ENCODE results near the gene ATP8A2.
A peak's percentile ranks its signal among the peaks of the same experiment; 100 is the strongest.

Gene ATP8A2

DNA sequence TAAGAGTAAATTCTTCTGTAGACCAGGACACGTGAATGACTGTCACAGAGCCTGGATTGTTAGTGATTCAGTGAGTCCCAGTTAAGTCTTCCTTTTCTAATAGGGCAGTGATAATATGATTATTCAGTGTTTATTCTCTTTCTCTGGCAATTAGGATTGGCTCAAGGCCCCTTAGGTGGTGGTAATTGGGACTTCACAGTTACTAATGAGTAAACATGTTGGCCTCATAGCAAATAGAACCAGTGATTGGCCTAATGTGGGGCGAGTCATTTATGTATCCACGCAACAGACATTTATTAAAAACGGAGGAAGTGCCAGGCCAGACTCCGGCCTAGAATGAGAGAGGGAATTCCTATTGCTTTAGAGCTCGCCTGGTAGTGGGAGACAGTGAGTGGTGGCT is 607.6 kb downstream of the ATP8A2 start:
- no peak for DNase-seq

DNA sequence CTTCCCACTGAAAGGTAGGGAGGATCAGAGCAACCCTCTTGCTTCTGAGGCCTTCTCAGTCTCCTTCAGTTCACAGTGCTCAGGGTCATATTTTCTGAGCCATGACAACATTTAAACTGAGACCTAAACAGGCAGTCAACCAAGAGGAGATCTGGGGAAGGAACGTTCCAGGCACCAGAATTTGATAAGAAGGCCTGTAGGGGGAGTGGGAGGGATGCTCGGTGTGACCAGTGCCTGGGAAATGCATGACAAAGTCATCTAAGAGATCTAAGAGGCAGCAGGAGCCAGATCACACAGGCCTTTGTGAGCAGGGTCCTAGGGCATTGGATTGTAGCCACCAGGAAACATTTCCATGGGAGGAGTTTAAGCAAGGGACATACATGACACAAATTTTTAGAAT is 608.5 kb downstream of the ATP8A2 start:
- DNase-seq, result no peak

DNA sequence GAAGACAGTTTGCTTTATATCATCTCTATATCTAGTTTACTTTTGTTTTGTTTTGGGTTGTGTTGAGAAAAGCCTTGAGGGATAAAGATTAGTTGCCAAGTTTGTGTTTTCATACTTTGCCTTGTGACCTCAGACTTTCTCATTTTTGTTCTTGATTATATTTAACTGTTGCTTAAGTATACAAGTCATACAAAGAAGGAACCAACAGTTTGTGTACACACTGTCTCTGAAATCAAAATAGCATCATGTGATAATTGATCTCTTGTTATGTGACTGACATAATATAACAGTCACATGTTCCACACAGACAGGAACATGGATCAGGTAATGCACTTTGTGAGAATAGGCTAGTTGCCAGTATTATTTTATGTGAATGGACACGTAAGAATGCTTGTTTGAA is 609.3 kb downstream of the ATP8A2 start:
- no peak for DNase-seq

DNA sequence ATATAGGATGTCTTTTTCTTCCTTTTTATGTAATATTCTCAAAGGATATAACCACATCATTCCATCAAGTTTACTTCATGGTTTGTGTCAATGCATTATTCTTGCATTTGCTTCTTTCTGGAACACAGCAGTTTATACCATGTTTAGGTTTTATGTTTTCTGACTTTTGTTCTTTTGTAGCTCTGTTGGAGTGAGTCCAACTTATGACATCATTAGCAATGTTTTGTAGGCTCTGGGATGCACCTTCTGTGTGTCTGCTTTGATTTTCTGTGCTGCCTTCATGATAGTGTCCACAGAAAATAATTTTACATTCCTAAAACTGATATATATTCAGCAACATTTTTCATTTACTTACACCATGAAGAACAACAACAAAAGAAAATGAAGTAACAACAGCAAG is 611.1 kb downstream of the ATP8A2 start:
- DNase-seq, result peak in 1 of 6 experiments; percentile 16

DNA sequence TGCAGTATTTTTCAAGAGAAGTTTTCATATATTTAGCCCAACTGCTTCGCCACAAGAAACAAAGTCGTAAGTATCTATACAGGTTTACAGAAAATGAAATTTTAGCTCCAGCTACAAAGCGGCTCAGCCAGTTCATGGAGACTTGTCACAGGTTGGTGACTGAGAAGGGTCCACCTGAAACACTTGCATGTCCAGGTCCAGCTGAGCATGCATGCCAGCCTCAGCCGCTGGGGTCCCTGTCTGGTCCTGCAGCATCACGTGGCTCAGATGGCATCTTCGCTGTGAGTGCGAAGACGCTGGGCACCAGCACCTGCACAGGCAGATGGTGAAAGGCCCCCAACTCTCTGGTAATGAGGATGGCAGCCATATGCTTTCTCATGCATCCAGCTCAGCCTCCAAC is 616.2 kb downstream of the ATP8A2 start:
- no peak for DNase-seq

DNA sequence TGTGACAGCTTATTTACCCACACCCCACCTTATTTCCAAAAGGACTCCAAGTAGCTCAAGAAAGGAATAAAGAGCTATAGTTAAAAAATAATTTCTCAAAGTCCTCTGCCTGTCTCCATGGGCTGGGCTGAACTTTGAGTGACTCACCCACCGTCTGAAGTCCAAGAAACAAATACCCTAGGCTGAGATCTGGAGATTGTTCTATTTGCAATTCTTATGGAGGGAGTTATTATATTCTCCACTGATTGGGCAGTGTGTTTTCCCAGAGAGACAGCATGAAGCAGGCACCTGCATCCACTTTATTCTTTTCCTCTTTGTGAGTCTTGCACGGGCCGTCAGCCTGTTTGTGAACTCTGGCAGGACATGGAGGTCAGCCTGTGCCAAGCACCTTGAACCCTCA is 616.9 kb downstream of the ATP8A2 start:
- no peak for DNase-seq

DNA sequence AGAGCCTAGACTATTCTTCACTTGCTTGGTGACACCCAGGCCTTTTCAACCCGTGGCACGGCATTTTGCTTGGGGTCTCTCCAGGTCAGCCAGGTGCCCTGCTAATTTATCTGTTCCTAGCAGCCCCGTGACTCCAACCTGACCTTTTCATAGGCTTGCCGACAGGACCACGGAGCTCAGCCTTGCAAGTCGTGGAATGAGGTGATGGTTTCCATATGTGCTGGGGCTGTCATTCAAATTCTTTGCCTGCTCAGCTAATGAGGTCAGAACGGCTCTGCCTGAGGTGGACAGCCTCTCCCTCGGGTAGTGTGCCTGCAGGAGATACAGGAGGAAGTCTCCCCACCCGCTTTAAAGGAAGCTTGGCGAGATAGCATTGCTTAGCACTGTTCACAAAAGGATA is 619.0 kb downstream of the ATP8A2 start:
- no peak for DNase-seq

DNA sequence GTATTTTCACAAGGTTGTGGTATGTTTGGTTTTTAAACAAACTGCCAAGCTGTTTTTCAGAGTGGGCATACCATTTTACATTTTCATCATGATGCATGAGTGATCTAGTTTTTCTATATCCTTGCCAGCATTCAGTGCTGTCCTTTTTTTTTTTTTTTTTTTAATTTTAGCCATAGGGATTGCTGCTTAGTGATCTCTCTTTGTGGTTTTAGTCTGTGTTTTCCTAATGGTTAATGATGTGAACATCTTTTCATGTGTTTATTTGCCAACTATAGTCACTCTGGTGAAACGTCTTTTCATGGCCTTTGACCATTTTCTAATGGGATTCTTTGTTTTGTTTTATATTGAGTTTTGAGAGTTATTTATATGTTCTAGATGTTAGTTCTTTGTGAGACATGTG is 620.3 kb downstream of the ATP8A2 start:
- DNase-seq, result no peak

DNA sequence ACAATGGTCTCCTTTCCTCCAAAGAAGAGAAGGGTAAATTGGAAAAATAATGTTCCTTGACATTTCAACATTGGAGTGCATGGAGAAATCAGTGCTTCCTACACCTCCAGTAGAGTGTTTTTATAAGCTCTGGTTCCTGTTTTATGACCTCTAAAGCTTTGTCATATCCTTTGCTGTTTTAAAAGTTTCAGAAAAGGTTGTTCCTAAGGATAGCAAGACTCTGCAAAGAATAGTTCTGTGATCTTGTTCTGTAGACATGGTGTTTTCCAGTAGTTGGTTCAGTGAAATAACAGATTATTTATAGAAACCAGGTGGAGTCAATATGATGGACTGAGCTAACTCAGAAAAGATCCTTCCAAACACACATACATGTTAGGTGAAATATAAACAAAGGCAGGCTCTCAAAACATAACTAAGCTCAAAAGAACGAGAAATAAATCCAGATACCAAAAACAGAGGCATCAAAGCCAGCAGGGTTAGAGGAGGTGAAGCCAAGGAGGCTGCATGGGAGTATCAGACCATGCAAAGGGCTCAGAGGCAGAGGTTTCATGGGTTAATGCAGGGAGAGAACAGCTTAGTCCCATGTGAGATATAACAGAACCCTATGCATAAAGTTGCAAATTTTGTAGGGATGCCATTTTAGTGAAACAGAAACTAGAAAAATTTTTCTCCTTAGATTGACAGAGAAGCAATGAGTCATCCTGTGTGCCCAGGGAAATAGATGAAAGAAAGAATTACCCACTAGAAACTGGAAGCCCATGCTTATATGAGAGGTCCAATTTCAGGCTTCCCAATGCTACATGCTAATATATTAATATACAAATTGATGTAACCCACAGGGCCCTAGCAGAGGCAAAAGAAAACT is 635.7 kb downstream of the ATP8A2 start:
- DNase-seq, result no peak

DNA sequence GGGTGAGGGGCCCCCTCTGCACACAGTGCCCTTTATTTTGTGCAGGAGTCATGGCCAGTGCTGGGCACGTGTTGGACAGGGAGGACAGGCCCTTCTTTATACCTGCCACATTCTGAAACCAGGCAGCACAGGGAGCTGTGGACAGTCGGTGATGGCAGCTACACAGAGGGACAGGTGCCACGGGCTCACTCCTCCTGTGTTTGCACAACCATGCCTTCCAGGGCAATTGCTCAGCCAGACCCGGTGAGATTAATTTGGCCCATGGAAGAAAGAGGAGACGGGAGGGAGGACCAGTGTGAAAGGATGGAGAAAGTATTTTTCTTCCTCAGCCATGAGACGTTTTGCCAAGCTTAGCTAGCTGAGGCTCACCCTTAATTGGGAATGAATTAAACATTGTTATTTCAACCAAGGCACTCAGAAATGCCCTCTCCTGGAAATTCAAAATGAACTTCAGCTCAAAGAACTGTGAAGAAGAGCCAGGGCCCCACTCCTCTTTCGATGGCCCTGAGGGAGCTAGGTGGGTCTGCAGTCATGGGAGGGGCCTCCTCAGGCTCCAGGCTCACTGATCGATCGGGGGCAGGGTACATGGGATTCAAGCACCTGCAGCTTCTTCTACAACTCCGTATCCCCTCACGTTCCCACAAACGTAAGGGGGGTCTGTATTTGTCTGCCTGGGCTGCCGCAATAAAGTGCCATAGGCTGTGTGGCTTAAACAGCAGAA is 638.9 kb downstream of the ATP8A2 start:
- no peak for DNase-seq

DNA sequence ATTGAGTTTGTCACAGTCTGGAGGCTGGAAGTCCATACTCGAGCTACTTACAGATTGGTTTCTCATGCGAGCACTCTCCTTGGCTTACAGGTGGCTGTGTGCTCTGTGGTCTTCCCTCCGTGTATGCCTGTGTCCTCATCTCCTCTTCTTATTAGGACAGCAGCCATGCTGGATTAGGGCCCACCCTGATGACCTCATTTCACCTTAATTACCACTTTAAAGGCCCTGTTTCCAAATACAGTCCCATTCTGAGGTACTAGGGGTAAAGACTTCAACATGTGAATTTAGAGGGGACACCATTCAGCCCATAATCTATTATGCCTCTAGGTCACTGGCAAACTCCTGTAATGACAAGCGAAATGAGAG is 639.4 kb downstream of the ATP8A2 start:
- DNase-seq, result no peak

DNA sequence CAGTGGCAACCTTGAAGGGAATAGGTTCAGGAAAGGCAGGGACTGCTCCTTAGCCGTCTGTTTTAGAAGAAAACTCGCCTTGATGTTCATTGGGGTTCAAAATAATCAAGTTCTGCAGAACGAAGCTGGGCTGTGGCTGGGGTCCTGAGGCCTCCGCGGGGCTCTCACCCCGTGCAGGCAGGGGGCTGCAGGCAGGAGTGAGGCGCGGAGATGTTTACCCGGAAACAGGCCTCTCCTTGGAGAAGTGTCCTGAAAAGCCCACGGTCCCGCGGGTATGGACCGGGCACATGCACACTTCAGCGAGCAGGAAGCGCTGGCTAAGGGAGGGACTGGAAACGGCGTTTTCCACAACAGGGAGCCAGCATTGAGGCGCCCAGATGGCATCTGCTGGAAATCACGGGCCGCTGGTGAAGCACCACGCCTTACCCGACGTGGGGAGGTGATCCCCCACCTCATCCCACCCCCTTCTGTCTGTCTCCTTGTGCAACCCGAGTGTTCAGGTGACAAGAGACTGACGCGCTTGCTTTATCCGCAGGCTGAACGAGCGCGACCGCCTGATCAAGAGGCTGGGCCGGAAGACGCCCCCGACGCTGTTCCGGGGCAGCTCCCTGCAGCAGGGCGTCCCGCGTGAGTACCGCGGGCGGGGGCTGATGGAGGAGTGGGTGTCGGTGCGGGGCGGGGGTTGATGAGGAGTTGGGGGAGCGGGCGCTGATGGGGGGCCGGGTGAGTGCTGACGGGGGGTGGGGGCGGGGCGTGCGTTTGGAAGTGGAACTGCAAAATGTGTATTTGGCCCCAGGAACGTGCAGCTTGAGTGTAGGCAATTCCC is 640.4 kb downstream of the ATP8A2 start:
- DNase-seq, result peak; percentile 61 to 75 (median 69)

DNA sequence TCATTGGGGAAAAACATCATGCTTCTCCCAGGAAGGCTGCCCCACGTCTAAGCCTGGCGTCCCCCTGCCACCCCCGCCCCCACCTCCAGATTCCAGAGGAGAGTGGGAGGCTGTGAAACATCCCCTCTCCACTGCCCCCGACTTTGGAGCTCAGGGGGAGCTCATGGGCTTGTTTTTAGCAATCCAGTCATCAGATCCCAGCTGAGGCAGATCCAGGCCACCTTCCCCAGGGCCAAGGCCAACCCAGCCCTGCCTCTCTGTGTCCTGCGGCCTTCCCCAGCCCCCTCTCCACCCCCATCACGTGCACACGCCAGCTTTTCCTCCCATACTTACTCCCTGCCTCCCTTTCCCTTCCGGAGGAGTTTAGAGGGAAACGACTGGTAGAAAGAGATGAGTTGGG is 641.2 kb downstream of the ATP8A2 start:
- no peak for DNase-seq

DNA sequence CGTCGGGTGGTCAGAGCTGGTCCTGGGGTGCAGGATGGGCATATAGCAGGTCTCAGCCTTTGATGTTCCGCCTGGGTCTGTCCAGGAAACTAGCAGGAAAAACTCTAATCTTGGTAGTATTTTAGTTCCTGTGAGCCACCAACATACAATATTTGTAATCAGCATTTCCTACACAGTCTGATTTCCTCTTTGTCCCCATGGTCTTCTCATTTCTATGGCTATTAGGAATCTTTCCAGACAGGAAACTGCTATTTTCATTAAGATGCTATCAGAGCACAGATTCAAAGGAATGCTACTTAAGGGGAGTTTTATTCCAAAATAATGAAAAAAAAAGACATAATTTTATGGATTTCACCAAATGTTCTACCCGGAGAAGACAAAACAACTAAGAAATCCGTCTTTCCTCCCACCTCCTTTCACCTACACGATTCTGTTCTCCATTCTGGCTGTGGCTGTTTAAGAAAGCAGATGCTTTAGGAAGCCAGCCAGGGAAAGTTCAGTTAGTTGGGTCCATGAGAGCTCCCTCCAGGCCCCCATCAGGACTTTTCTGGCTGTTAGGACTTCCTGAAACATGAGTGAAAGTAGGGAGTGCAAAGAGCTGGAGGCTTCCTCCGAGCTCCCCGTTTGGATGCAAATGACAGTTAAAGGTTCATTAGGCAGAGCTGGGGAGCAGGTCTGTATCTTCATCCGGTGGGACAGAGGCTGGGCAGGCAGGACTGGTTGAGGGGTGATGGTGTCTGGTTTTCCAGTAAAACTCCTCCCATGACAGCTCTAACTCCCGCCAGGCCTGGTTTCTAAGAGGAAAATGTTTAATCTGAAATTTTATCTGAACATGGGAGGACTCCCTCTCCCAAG is 643.7 kb downstream of the ATP8A2 start:
- no peak for DNase-seq

DNA sequence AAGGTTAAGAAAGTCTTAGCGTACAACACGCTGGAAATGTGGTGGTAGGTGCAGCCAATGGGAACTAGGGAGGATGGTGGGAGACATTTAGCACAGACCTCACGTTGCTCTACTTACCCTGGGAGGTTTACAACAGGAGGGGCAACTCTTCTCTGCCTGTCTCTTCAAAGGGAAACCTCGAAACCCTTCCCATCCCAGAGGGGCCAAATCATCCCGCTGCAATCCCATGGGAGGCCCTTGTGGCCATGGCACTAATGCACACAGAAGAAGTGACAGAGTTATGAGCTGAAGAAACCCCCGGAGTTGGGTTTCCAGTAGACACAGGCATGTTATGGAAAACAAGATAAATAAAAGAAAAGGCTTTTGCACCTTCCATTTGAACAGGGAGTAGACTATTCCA is 644.4 kb downstream of the ATP8A2 start:
- no peak for DNase-seq

DNA sequence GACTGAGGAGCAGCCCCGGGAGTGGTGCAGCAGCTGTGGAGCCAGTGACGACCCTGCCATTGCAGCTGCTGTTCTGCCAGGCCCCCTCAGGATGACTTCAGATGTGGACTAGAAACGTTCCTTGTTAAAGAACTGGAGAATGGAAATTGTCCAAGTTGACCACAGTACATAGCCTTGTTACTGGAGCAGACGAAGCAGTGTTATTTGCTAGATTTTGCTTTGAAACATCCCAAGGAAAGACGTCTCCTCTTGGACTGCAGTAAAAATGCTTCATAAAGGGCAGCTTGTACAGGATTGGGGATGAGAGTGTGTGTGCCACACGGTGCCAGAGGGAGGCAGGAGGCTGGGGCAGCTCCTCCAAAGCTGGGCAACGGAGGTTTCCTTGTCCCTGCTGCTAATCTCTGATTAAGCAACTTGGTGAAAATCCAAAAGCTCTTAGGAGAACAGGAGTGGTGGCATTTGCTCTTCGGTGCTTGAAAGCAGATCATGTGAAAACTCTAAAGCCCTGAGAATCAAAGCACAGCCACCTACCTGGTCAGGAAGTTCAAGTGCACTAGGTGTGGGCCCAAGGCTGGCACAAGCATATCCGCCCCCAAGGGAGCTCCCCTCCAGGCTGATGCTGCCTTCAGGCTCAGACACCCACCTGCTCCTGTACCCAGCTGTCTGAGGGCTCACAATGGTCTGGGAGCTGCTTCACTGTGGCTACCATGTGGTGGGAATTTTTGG is 645.6 kb downstream of the ATP8A2 start:
- peak in 5 of 6 experiments; percentile 5 to 39 (median 14) for DNase-seq

DNA sequence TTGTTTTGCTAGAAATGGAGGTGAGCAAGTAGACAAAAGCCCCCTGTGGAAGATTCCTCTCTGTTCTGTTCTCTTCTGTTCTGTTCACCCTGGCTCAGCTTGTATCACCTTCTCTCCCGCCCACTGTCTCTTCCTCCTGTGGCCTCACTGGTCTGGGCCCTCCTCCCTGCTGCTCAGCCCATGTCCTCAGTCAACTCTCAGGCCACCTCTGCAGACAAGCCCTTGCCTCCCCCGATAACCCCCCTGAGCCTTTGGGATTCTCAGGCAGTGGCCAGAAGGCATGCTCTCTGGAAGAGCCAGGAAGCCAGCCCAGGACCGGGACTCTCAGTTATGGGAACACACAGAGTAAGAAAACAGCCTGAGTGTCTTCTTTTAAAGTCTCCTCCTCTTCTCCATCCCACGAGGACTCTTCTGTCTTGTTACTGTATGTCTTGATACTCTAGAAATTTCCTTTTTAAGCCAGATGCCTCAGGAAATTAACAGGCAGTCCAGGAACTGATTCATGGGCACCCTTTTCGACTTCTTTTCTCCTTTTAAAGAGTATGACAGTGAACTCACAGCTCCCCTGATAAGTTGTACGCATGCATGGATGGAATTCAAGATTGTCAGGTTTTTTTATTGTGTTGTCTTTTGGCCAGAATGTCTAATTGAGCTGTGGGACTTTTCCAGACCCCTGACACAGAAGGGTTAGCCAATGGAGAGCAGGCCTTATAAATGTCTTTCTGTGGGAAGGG is 646.3 kb downstream of the ATP8A2 start:
- DNase-seq, result no peak

DNA sequence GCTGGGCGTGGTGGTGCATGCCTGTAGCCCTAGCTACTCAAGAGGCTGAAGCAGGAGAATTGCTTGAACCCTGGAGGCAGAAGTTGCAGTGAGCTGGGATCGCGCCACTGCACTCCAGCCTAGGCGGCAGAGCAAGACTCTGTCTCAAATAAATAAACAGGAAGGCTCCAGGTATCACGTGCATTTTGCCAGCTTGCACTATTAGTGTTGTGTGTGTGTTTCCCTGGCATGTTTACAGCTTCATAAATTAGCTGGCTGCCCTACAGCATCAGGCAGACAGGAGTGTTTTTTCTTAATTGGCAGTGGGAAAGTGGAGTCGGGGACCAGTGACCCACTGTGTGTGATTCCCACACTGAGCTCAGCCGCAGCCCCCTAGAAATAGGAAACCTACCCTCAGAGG is 647.5 kb downstream of the ATP8A2 start:
- no peak for DNase-seq

DNA sequence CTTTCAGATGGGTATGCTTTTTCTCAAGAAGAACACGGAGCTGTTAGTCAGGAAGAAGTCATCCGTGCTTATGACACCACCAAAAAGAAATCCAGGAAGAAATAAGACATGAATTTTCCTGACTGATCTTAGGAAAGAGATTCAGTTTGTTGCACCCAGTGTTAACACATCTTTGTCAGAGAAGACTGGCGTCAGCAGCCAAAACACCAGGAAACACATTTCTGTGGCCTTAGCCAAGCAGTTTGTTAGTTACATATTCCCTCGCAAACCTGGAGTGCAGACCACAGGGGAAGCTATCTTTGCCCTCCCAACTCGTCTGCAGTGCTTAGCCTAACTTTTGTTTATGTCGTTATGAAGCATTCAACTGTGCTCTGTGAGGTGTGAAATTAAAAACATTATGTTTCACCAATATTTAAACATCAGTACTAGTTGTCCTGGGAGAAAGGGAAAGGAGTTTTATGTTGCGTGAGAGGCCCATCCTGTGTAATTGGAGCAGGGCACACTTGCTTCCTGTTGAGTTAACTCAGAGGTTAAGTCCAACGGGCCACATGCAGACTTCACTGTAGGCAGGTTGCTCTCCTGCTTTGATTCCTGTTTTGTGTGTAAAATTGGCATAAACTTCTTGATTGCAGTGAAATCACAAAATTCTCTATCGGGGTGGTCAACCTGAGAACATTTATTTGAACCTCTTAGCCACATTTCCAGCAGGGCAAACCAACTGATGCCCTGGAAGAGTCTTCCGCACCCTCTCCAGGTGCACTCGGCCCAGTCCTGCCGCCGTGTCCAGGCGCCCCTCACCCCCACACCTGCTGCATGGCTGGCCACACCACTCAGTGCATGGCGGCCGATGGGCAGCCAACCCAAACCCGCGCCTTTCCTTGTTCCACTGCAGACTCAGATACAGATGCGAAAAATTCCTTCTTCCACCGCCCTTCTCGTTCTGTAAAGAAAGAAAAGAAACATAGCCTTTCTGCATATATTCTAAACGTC is 648.4 kb downstream of the ATP8A2 start:
- DNase-seq, result no peak

DNA sequence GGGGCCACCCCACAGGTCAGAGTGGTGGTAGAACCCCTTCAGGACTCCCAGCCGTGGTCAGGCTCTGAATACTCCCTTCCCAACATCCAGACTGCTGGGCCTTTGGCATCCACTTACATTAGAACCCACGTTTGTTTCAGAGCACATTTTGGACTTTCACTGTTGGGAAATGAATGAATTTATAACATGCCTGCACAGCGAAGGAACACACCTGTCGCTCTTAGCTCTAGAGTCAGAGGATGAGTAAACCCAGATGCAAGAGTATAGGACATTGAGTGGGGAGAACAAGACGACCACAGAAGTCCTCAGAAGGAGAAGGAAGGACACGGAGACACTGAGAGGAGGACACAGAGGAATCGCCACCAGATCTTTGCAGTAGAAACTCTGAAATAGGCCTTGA is 649.1 kb downstream of the ATP8A2 start:
- DNase-seq, result no peak
